GM19099 (cell line): ENCODE measurements around the gene SPACDR.

Source experiments
- POLR2A ChIP-seq: IDR thresholded peaks from 3 replicates; pipeline ENCODE4 v1.6.1; 2011; ENCODE audit warnings: low read depth; ENCODE audit not compliant: insufficient read length; ENCODE audit errors: extremely low read depth

The SPACDR gene

GRCh38 chr7:100449190-100449795 is 14.8 kb downstream of the SPACDR start:
- no peak for TF ChIP-seq POLR2A

GRCh38 chr7:100446040-100446439 is 18.0 kb downstream of the SPACDR start:
- no peak for TF ChIP-seq POLR2A

DNA sequence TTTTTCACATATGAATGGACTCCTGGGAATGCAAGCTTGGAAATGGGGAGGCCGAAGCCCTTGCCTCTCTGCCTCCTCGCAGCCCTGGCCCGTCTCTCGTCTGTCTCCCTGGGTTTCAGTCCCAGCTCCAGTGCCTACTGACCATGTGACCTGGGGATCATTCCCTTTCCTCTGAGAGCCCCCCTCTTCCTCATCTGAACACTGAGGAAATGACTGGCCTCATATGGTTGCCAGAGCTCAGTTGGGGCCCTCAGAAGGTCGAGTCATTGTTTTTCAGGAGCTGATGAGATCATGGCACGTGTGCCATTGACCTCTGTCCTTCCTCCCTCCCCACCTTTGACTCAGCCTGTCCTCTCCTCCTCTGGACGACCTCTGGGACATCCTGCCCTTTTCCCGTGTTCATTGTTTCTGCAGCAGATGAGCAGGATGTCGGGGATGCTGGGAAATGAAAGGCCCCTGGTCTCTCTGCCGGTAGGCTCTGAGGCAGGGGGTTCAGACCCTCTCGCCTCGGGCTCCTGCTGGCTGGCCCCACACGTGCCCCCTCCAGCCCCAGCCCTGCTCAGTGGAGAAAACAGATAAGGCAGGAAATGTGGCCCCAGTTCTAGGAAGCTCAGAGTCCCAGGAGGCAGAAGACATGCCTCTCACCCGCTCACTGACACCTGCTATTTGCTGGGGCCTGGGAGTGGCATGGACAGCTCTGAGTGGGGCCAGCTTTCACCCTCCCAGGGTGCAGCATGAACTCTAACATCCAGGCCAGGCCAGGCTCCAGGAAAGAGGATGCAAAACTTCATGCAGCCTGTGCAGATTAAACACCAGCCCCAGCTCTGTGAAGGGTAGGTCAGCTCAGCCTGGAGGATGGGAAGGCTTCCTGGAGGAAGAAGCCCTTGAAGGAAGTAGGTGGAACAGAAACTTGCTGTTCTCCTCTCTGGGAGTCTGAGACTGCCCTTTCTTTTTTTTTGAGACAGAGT is 19.5 kb downstream of the SPACDR start:
- no peak for TF ChIP-seq POLR2A

DNA sequence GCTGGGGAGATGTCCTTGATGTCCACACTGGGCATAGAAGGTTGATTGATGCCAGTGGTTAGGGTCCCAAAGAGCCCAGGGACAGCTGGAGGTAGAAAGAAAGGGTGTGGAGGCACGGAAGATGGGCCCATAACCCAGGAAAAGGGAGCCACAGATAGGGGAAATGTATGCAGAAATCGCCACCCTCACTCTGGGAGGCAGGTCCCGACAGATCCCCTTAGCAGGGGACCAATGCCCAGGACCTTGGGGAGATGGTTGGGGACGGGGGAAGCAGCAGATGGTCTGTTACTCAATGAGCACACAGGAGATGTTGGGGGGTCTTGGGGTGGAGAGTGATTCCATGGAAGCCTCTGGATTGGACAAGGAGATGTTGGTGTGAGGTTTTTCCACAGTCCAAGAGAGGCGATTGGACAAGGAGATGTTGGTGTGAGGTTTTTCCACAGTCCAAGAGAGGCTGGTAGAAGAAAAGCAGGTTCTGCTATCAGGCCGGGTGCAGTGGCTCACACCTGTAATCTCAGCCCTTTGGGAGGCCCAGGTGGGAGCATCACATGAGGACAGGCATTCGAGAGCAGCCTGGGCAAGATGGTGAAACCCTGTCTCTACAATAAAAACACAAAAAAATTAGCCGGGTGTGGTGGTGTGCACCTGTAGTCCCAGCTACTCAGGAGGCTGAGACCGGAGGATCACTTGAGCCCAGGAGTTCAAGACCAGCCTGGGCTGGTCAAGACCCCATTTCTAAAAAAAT is 20.8 kb downstream of the SPACDR start:
- TF ChIP-seq POLR2A, result no peak

DNA sequence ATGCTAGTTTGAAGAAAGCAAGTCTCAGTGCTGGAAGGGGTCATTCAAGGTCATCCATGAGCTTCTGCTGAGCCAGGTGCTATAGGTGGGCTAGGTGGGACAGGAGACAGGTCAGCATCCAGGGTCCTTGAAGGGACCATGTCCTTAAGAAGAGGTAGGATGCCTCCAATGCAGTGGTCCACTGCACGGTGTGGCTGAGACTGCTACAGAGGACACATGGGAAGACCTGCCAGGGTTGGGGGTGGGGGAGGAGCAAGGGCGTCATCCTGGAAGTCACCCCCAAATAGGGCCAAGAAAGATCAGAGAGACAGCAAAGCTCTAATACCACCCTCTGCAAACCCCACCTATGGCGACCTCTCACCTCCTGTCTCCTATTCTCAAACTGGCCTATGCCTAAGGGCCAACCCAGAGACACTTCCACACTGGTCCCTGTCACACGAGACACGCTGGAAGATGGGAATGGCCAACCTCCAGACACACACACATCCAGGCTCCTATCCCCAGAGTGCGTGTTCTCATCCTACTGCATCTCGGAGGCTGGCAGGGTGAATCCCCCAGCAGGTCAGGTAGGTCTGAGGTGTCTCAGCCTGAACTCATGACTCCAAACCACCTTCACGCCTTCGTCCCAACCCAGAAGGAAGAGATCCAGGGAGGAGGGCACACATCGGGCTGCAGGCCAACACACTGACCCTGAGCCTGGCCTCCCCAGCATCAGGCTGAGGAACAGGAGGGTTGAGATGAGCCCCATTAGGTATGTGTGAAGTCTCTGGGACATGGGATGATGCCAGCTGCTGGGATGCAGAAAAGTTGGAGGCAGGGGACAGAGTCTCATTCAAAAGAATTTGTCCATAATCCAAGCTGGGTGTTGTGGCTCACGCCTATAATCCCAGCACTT is 22.2 kb downstream of the SPACDR start:
- TF ChIP-seq POLR2A, result no peak

GRCh38 chr7:100438172-100438571 is 25.9 kb downstream of the SPACDR start:
- no peak for TF ChIP-seq POLR2A

GRCh38 chr7:100437150-100438100 is 26.6 kb downstream of the SPACDR start:
- no peak for TF ChIP-seq POLR2A

GRCh38 chr7:100435401-100436304 is 28.4 kb downstream of the SPACDR start:
- TF ChIP-seq POLR2A, result peak; percentile 51

- peak; percentile 4 for TF ChIP-seq POLR2A
Observed at GRCh38 chr7:100434297-100435144, 29.5 kb downstream of the SPACDR start.

- TF ChIP-seq POLR2A, result no peak
Observed at GRCh38 chr7:100433592-100434296, 30.3 kb downstream of the SPACDR start.

DNA sequence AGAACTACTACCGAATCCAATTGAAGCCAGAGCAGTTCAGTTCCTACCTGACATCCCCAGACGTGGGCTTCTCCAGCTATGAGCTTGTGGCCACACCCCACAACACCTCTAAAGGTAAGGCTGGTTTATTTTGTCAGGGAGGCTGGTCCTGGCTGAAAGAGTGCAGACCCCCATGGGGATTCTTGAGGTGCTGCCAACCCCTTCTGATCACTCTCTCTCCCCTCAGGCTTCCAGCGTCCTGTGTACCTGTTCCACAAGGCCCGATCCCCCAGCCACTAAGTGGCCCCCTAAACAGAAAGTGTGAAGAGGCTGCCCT is 30.8 kb downstream of the SPACDR start:
- TF ChIP-seq POLR2A, result no peak
